ENCODE data around the gene MLF2.

The MLF2 gene

GRCh38 chr12:6784296-6784695, 31.4 kb upstream of the MLF2 start:
- DNase-seq (ENCODE audit: low read depth, low spot score): no peak
- in situ Hi-C loops (cut with HindIII; ENCODE audit: low sequenced_read_pairs): no loop called here
- no peak overlapping the region for H3K4me3 ChIP-seq (ENCODE audit: low read depth, low read length)
- TF ChIP-seq, protein P1, sequence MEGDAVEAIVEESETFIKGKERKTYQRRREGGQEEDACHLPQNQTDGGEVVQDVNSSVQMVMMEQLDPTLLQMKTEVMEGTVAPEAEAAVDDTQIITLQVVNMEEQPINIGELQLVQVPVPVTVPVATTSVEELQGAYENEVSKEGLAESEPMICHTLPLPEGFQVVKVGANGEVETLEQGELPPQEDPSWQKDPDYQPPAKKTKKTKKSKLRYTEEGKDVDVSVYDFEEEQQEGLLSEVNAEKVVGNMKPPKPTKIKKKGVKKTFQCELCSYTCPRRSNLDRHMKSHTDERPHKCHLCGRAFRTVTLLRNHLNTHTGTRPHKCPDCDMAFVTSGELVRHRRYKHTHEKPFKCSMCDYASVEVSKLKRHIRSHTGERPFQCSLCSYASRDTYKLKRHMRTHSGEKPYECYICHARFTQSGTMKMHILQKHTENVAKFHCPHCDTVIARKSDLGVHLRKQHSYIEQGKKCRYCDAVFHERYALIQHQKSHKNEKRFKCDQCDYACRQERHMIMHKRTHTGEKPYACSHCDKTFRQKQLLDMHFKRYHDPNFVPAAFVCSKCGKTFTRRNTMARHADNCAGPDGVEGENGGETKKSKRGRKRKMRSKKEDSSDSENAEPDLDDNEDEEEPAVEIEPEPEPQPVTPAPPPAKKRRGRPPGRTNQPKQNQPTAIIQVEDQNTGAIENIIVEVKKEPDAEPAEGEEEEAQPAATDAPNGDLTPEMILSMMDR (IDR thresholded peaks at IDR 0.05; ENCODE audit: low read depth, low read length): no peak

- TF ChIP-seq, protein P1 (IDR thresholded peaks at IDR 0.05; ENCODE audit: low read depth, low read length): no peak
- in situ Hi-C loops (cut with HindIII; ENCODE audit: low sequenced_read_pairs): no loop called here
- DNase-seq (ENCODE audit: low read depth, low spot score): no peak
- no peak overlapping the region for H3K4me3 ChIP-seq (ENCODE audit: low read depth, low read length)
Measured at GRCh38 chr12:6783828-6784227, 30.9 kb upstream of the MLF2 start.

DNA sequence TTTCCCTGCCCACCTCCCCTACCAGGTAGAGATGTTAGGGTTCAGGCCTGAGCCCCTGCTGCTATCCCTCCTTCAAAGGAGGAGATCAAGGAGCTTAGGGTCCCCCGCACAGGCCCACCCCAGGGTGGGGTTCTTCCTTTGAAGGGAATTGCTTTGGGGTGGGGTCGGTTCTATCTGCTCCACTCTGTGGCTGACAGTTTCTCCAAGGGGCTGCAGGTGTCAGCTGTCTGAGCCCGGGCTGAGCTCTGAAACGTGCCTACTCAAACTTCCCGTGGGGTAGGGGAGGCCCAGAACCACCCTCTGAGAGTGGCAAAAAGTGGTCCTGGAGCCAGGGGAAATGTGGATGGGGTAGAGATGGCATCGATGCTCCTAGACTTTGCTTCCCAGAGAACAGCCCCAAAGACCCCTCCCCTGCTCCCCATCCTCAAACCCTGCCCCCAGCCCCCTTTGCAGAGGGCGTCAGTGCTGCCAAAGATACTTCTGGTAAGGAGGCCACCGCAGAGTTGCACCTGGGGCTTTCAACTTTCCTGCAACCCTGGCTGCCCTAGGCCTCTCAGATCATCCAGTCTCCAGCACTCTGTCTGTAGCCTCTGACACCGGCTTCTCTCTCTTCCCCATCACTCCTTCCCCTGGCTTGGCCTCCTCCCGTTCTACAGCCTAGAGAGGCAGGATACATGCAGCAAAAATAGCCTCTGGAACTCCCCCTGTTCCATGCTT, 30.1 kb upstream of the MLF2 start:
- TF ChIP-seq, protein P1 (IDR thresholded peaks at IDR 0.05; ENCODE audit: low read depth, low read length): no peak
- H3K4me3 ChIP-seq (ENCODE audit: low read depth, low read length): no peak overlapping the region
- in situ Hi-C loops (cut with HindIII; ENCODE audit: low sequenced_read_pairs): no loop called here
- no peak for DNase-seq (ENCODE audit: low read depth, low spot score)

DNA sequence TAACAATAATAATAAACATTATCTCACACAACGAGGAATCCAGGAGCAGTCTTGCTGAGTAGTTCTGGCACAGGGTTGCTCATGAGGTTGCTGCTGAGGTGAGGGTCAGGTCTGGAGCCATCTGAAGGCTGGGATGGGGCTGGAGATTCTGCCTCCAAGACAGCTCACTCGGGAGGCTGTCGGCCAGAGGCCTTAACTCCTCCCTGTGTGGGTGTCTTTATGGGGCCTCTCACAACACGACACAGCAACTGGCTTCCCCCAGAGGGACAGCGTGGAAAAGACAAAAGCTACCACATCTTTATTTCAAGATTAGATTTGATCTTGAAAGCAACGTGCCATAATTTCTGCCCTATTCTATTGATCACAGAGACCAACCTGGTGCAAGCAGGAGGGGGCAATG, 29.2 kb upstream of the MLF2 start:
- TF ChIP-seq, protein P1 (IDR thresholded peaks at IDR 0.05; ENCODE audit: low read depth, low read length): no peak
- no peak overlapping the region for H3K4me3 ChIP-seq (ENCODE audit: low read depth, low read length)
- in situ Hi-C loops (cut with HindIII; ENCODE audit: low sequenced_read_pairs): no loop called here
- no peak for DNase-seq (ENCODE audit: low read depth, low spot score)

GRCh38 chr12:6780573-6780972, 27.6 kb upstream of the MLF2 start:
- in situ Hi-C loops (cut with HindIII; ENCODE audit: low sequenced_read_pairs): no loop called here
- DNase-seq (ENCODE audit: low read depth, low spot score): no peak
- TF ChIP-seq, protein P1 (IDR thresholded peaks at IDR 0.05; ENCODE audit: low read depth, low read length): no peak
- no peak overlapping the region for H3K4me3 ChIP-seq (ENCODE audit: low read depth, low read length)

GRCh38 chr12:6779708-6780432, 26.9 kb upstream of the MLF2 start:
- no peak overlapping the region for H3K4me3 ChIP-seq (ENCODE audit: low read depth, low read length)
- in situ Hi-C loops (cut with HindIII; ENCODE audit: low sequenced_read_pairs): no loop called here
- DNase-seq (ENCODE audit: low read depth, low spot score): no peak
- TF ChIP-seq, protein P1 (IDR thresholded peaks at IDR 0.05; ENCODE audit: low read depth, low read length): no peak

All from astrocyte of the spinal cord (primary cell).